Gastrocnemius medialis (tissue), 4 donors: ENCODE measurements around the gene NHLRC4. TPM values are rescaled to one million over a fixed set of nuclear protein-coding genes. Genes with fewer than 3 reads are reported as not detected.
"Not testable (repeated sequence)": the region's sequence is repeated elsewhere in the genome, so short reads cannot be mapped to it uniquely, and the experiment has no call there.

Source experiments
- ATAC-seq, 2 donors: fragments of 150-250 bp; one replicate each; pipeline ENCODE4 v1.9.1; 2016
- DNase-seq, 2 donors: peaks; one replicate each; pipeline ENCODE4 v3.0.0-alpha.2; 2019
- H3K27ac ChIP-seq, 4 donors: fragments of 200-600 bp; sonication (generic); 1 replicate in 1 of 4; 2 replicates in 3 of 4; pipeline ENCODE4 v1.5.1; 2016 to 2018; ENCODE audit warnings: mild to moderate bottlenecking in 2 of 4, moderate library complexity in 1 of 4
- H3K27me3 ChIP-seq, 3 donors: fragments of 200-600 bp; sonication (generic) in 2 of 3; 1 replicate in 1 of 3; 2 replicates in 2 of 3; pipeline versions ENCODE4 v1.5.1 to v1.6.0; 2016 to 2019; ENCODE audit warnings: mild to moderate bottlenecking in 1 of 3, moderate library complexity in 1 of 3
- H3K36me3 ChIP-seq, 2 donors: fragments of 200-600 bp; sonication (generic) in 1 of 2; one replicate each; pipeline ENCODE4 v1.5.1; 2017 to 2018
- H3K4me1 ChIP-seq, 2 donors: fragments of 200-600 bp; sonication (generic) in 1 of 2; one replicate each; pipeline ENCODE4 v1.5.1; 2016 to 2017; ENCODE audit warnings: mild to moderate bottlenecking in 2 of 2
- H3K4me3 ChIP-seq, 4 donors: fragments of 200-600 bp; sonication (generic) in 3 of 4; 1 replicate in 1 of 4; 2 replicates in 3 of 4; pipeline ENCODE4 v1.5.1; 2016 to 2019; ENCODE audit warnings: mild to moderate bottlenecking in 2 of 4
- H3K9me3 ChIP-seq, 3 donors: fragments of 200-600 bp; sonication (generic) in 2 of 3; 1 replicate in 1 of 3; 2 replicates in 2 of 3; pipeline ENCODE4 v1.5.1; 2016 to 2019
- POLR2A ChIP-seq, 2 donors: fragments of 450-650 bp; IDR thresholded peaks; one replicate each; pipeline ENCODE4 v1.6.1; 2017; ENCODE audit warnings: antibody characterized with exemption in 2 of 2, mild to moderate bottlenecking in 2 of 2, moderate library complexity in 2 of 2
- in situ Hi-C, 4 donors: fragments of 200-750 bp; cut with MboI; loops; one replicate each; pipeline versions ENCODE4 v1.15.0 to v1.8.0; 2017; ENCODE audit warnings: low sequenced_read_pairs in 4 of 4
- intact Hi-C: fragments of 100-400 bp; cut with DNase I; formaldehyde crosslinking; loops from one replicate; pipeline ENCODE4 v1.15.1; 2023; ENCODE audit warnings: low total_unique reads
- total RNA-seq, 4 donors: library from RNA; depleted of rRNA; stranded (reverse); fragments of >200 nt; gene quantifications; one replicate each; pipeline versions ENCODE4 v1.1.0 to v1.2.3, GENCODE V29; 2016
- TF ChIP-seq, protein P1 (sequence below), 5 experiments: fragments of 450-650 bp in 3 of 5; fragments of 200-600 bp in 2 of 5; sonication (generic) in 2 of 5; IDR thresholded peaks in 4 of 5; conservative IDR thresholded peaks in 1 of 5; 1 replicate in 4 of 5; 2 replicates in 1 of 5; pipeline ENCODE4 v1.5.1; 2016 to 2019; ENCODE audit warnings: antibody characterized with exemption in 5 of 5, mild to moderate bottlenecking in 3 of 5, moderate library complexity in 3 of 5

NHLRC4 gene
- total RNA-seq, 4 donors from 2014 or later: 0.42 to 0.56 (median 0.48) TPM

DNA sequence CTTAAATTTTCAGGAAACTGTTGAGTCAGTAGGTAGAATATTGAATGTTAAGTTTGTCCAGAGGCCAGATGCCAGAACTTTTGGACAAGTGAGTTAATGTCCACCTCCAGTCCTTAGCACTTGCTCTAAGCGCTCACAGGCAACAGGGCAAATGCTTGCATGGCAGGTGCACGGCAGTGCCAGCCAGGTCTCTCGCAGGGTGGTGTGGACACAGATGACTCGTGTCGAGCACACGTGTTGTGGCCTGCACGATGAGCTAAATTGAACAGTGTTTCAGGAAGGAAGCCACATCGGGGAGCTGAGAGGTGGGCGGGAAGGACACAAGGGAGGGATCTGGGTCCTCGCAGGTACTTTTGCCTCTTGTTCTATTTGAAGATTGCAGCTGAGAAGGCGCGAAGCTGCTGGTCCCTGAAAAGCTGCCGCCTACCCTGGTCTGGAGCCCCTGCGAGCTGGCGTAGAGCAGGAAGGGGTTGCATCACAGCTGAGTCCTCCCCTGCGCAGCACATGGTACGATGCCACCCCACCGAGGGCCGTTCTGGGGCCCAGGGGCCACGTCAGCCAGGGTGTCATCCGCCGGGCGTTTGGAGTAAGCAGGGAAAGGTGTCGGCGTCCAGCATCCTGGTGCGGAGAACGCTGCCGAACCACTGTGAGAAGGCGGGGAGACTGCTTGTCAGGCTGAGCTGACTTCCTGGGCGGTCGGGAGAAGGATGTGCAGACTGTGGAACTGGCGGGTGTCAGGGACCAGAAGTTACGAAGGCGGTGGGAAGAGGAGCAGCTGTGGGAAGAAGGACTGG, 29.3 kb downstream of the NHLRC4 start:
- Histone ChIP-seq H3K27me3 (no peaks in the 10 kb centered on the region), H3K27ac (peak overlapping the region; percentile 87 to 97 (median 95)), H3K4me3 (no peak overlapping the region), H3K9me3 (no peaks in the 10 kb centered on the region), H3K36me3 (no peaks in the 10 kb centered on the region), H3K4me1 (peaks cover 44 to 49% of the 10 kb centered on the region in 2 donors)
- ATAC-seq: no peak
- in situ Hi-C loops (no loop called here), intact Hi-C loops (no loop called here)
- DNase-seq: peak in 1 of 2 donors; percentile 52
- TF ChIP-seq, protein P1, sequence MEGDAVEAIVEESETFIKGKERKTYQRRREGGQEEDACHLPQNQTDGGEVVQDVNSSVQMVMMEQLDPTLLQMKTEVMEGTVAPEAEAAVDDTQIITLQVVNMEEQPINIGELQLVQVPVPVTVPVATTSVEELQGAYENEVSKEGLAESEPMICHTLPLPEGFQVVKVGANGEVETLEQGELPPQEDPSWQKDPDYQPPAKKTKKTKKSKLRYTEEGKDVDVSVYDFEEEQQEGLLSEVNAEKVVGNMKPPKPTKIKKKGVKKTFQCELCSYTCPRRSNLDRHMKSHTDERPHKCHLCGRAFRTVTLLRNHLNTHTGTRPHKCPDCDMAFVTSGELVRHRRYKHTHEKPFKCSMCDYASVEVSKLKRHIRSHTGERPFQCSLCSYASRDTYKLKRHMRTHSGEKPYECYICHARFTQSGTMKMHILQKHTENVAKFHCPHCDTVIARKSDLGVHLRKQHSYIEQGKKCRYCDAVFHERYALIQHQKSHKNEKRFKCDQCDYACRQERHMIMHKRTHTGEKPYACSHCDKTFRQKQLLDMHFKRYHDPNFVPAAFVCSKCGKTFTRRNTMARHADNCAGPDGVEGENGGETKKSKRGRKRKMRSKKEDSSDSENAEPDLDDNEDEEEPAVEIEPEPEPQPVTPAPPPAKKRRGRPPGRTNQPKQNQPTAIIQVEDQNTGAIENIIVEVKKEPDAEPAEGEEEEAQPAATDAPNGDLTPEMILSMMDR (IDR thresholded peaks at IDR 0.05 in 4 of 5, conservative IDR thresholded peaks at IDR 0.05 in 1 of 5): no peak
- TF ChIP-seq POLR2A (IDR thresholded peaks at IDR 0.05): no peak

DNA sequence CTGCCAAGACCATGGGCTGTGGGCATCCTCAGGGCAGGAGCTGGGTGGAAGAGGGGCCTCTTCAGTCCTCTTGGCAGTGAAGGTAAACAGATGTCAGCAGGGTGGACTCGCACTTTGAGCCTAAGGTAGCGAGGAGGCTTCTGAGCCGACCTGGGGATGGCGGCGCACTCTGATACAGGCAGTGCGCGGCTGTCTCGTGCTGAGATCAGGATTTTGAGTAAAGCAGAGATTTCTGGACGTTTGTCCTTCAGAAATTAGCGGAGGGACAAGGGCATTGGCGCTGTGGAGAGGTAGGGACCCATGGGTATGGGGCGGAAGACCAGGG, 29.9 kb downstream of the NHLRC4 start:
- H3K27me3 ChIP-seq: no peaks in the 10 kb centered on the region
- H3K4me1 ChIP-seq: peaks cover 38 to 44% of the 10 kb centered on the region in 2 donors
- H3K27ac ChIP-seq: peak overlapping the region in 2 of 4 donors; percentile 97
- in situ Hi-C loops: no loop called here
- intact Hi-C loops: no loop called here
- ATAC-seq (no peak), DNase-seq (no peak)
- TF ChIP-seq, protein P1 (IDR thresholded peaks at IDR 0.05 in 4 of 5, conservative IDR thresholded peaks at IDR 0.05 in 1 of 5): no peak
- no peak for TF ChIP-seq POLR2A (IDR thresholded peaks at IDR 0.05)
- no peak overlapping the region for H3K4me3 ChIP-seq
- no peaks in the 10 kb centered on the region for H3K9me3 ChIP-seq
- H3K36me3 ChIP-seq: no peaks in the 10 kb centered on the region

DNA sequence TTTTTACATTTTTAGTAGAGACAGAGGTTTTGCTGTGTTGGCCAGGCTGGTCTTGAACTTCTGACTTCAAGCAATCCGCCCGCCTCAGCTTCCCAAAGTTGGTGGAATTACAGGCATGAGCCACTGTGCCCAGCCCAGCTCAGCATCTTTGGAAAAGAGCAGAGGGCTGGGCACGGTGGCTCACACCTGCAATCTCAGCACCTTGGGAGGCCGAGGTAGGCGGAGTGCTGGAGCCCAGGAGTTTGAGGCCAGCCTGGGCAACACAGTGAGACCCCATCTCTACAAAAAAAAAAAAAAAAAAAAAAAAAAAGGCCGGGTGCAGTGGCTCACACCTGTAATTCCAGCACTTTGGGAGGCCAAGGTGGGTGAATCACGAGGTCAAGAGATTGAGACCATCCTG, 30.9 kb downstream of the NHLRC4 start:
- H3K27me3 ChIP-seq, ATAC-seq, H3K27ac ChIP-seq, H3K9me3 ChIP-seq, DNase-seq, intact Hi-C loops, H3K36me3 ChIP-seq, in situ Hi-C loops, H3K4me3 ChIP-seq: not testable (repeated sequence)
- peaks cover 30 to 35% of the 10 kb centered on the region in 2 donors for H3K4me1 ChIP-seq

DNA sequence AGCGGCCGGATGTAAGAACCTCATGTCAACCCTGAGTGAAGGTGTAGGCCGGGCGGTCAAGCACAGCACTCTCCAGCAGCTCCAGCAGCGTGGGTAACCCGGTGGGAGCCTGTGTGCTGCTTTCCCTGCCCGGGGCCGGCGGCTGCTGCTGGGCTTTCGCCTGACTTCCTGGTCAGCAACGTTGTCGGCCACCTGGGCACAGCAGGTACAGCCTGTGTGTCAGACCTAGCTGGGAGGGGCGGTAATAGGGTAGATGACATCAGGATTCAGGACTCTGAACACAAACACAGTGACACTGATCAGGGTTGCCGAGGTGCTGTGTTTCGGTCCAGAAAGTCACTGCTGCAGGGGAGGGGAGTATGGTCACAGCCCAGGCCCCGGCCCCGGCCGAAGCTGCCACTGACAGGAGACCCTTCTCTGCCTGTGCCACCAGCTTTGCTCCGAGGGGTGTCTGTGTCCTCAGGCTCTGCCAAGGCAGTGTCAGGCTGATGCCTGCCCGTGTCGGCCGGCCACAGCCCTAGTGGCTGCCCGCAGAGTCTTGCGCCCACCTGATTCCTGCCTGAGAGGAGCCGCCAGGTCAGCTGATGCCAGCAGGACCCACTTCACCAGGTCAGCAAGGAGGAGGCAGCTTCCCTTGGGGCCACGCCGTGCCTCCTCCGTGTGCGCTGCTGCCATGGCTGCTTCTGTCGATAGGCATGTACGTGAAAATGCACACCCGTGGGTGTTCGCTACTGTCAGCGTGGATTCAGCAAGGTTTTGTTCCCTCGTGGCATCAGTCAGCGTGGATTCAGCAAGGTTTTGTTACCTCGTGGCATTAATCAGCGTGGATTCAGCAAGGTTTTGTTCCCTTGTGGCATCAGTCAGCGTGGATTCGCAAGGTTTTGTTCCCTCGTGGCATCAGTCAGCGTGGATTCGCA, 32.3 kb downstream of the NHLRC4 start:
- no peak for DNase-seq
- H3K36me3 ChIP-seq: no peaks in the 10 kb centered on the region
- peaks cover 16 to 21% of the 10 kb centered on the region in 2 donors for H3K4me1 ChIP-seq
- intact Hi-C loops (no loop called here), in situ Hi-C loops (no loop called here)
- no peak overlapping the region for H3K4me3 ChIP-seq
- no peak for ATAC-seq
- no peaks in the 10 kb centered on the region for H3K9me3 ChIP-seq
- H3K27me3 ChIP-seq: no peaks in the 10 kb centered on the region
- TF ChIP-seq, protein P1 (IDR thresholded peaks at IDR 0.05 in 4 of 5, conservative IDR thresholded peaks at IDR 0.05 in 1 of 5): no peak
- no peak overlapping the region for H3K27ac ChIP-seq

DNA sequence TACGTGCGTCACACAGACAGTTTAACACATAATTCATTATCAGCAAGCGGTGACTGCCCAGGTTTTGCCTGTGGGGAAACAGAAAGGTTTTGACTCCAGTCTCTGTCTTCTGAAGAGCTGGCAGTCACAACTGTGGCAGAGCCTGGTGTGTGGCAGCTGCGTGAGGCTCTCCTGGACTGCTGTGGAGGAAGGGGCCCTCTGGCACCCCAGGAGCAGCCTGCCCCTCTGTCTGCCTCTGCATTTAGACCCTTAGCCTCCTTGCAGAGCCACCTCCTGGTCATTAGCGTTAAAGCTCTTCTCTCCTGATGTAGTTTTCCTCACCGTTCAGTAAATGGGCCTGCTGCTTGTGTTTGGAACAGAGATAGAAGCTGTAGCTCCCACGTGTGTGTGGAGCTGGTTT, 34.0 kb downstream of the NHLRC4 start:
- ATAC-seq: no peak
- TF ChIP-seq, protein P1 (IDR thresholded peaks at IDR 0.05 in 4 of 5, conservative IDR thresholded peaks at IDR 0.05 in 1 of 5): no peak
- no peak for TF ChIP-seq POLR2A (IDR thresholded peaks at IDR 0.05)
- no peak for DNase-seq
- intact Hi-C loops: no loop called here
- H3K27ac ChIP-seq: no peak overlapping the region
- no peak overlapping the region for H3K4me3 ChIP-seq
- no peaks in the 10 kb centered on the region for H3K27me3 ChIP-seq
- in situ Hi-C loops: no loop called here
- no peaks in the 10 kb centered on the region for H3K36me3 ChIP-seq
- no peaks in the 10 kb centered on the region for H3K9me3 ChIP-seq
- H3K4me1 ChIP-seq: peaks cover 8 to 11% of the 10 kb centered on the region in 2 donors
